SK-MEL-5 (cell line): ENCODE results near the gene SLC22A5. TPM values are rescaled to one million over a fixed set of nuclear protein-coding genes. Genes with fewer than 3 reads are reported as not detected.
"Not testable (repeated sequence)": the region's sequence is repeated elsewhere in the genome, so short reads cannot be mapped to it uniquely, and the experiment has no call there.

ENCODE experiments used
- DNase-seq: peaks from one replicate; pipeline ENCODE4 v3.0.0-alpha.2; 2016; ENCODE audit warnings: low read depth, low spot score
- in situ Hi-C: cut with HindIII; loops from 2 replicates; pipeline ENCODE4 v1.10.0; 2016; ENCODE audit warnings: low sequenced_read_pairs, high pct_unique_total_duplicates, low pct_unique_long_range_greater_than_20kb
- total RNA-seq: library from RNA; depleted of rRNA; stranded (reverse); fragments of >200 nt; shearing (Covaris generic); gene quantifications from 2 replicates; pipeline ENCODE4 v1.2.3, GENCODE V29; 2014

The SLC22A5 gene
- total RNA-seq, 1 experiment from 2014 or later = 2.8 TPM

DNA sequence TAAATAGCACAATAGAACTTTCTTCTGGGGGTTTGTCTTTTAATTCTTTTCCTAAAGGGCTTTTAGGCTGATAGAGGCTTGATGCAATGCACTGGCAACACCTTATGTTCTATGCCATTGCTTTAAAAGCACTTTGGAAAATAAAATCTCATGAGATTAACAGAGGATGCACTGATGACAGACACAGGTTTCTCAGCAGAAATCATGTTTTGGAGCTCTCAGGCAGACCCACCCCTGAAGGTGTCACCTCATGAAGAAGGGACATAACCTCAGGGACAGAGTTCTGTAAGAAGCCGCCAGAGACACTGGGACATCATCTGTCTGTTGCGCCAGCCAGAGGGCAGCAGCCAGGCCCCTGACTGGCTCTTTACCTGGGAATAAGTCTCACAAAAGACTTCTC, 27.7 kb downstream of the SLC22A5 start:
- in situ Hi-C loops = no loop called here
- no peak for DNase-seq

DNA sequence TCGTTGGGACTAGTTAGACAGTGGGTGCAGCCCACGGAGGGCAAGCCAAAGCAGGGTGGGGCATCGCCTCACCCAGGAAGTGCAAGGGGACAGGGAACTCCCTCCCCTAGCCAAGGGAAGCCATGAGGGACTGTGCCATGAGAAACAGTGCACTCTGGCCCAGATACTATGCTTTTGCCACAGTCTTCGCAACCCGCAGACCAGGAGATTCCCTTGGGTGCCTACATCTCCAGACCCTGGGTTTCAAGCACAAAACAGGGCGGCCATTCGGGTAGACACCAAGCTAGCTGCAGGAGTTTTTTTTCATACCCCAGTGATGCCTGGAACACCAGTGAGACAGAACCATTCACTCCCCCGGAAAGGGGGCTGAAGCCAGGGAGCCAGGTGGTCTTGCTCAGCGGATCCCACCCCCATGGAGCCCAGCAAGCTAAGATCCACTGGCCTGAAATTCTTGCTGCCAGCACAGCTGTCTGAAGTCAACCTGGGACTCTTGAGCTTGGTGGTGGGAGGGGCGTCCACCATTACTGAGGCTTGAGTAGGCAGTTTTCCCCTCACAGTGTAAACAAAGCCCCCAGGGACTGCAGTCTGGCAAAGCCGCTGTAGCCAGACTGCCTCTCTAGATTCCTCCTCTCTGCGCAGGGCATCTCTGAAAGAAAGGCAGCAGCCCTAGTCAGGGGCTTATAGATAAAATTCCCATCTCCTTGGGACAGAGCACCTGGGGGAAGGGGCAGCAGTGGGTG, 28.6 kb downstream of the SLC22A5 start:
- in situ Hi-C loops, DNase-seq: not testable (repeated sequence)

DNA sequence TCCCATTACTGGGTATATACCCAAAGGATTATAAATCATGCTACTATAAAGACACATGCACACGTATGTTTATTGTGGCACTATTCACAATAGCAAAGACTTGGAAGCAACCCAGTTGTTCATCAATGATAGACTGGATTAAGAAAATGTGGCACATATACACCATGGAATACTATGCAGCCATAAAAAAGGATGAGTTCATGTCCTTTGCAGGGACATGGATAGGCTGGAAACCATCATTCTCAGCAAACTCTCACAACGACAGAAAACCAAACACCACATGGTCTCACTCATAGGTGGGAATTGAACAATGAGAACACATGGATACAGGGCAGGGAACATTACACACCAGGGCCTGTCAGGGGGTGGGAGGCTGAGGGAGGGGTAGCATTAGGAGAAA, 34.5 kb downstream of the SLC22A5 start:
- in situ Hi-C loops, DNase-seq: not testable (repeated sequence)

DNA sequence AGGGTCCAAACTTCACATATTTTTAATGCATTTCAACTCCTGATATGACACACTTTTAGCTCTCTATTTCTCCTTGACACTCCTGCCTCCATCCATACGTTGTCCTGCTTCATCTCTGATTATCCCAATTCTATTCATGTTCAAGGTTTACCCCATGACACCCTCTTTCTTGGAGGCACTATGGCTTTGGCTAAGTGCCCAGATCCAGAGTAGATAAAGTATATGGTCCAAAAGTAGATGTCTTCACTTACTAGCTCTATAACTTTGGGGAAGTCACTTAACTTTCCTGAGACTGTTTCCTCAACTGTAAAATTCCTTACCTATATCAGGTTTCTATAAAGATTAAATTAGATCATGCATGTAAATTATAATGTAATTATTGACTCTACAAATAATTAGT, 36.1 kb downstream of the SLC22A5 start:
- in situ Hi-C loops = no loop called here
- no peak for DNase-seq

DNA sequence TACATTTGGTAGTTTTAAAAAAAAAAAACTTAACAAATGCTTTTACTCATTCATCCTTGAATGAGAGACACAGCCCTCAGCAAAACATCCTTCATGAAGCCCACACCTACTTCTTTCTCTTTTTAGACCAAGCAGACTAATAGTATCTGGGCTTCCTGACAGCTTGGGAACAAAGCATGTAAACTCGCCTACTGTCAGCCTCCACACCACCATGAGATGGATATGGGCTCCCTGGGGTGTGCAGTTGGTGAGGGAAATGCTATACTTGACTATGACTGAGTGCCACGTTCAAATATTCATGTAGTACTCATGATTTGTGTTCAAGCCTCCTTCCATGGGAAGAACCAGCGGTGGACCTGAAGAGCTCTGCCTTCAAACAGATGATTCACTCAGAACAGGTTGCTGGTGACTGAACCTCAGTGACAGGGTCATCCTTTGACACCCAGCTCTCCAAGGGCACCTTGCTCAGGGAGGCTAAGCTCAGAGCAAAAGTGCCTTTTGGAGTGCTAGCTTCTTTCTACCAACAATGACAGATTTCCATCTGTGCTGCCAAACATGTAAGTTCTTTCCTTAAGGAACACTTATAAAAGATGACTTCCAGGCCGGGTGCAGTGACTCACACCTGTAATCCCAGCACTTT, 36.8 kb downstream of the SLC22A5 start:
- in situ Hi-C loops = no loop called here
- DNase-seq = no peak

DNA sequence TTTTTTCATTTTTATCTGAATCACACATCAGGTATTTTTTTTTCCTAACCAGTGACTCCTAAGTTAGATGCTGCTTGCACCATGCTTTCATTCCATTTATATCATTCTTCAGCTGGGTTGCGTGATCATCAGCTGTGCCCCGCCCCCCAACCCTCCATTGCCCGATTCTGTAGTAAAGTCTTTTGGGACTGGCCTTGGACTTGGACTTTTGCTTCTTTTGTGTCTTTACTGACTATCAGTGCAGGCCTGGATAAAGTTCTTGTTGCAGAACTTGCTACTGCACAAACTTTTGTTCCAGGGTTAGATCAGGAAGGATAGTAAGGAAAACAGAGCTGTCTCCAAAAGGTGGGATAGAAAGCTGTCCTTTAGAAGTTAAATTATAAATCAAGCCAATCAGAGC, 38.5 kb downstream of the SLC22A5 start:
- no peak for DNase-seq
- in situ Hi-C loops = no loop called here

DNA sequence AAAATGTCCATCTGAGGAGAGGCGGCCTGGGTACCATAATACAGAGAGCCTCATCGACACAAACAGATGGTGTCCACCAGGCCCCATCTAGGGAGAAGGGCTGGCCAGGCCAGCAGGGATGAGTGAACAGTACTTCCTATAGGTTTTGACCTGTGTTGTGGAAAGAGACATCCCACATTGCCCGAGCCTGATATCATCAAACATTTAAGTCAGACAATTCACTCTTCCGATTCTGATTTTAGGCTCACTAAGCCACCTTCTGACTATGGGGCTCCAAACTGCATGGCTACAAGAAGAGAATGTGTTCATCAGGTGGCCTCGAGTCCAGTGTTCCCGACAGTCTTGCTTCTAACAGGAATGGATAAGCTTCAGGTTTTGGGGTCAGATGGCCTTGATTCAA, 38.9 kb downstream of the SLC22A5 start:
- no peak for DNase-seq

DNA sequence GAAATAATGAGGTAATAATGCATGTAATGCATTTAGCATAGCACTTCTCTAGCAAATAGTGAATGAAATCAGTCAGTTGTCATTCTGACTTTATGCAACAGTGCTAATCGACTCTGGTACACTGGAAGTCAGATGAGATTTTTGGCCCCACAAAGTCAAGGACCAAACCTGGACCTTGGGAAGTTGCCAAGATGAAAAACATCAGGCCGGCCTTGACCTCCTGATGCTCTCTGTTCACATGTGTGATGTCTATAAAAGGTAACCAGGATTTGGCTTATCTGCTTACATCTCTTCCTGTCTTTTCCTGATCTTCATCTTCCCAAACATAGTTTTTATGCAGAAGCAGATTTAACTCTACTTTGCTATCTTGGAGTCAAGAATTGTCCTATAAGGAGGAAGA, 39.5 kb downstream of the SLC22A5 start:
- DNase-seq = no peak
- in situ Hi-C loops = no loop called here

More for the DNA sequence above, 38.9 kb downstream of the SLC22A5 start:
- in situ Hi-C loops = no loop called here

DNA sequence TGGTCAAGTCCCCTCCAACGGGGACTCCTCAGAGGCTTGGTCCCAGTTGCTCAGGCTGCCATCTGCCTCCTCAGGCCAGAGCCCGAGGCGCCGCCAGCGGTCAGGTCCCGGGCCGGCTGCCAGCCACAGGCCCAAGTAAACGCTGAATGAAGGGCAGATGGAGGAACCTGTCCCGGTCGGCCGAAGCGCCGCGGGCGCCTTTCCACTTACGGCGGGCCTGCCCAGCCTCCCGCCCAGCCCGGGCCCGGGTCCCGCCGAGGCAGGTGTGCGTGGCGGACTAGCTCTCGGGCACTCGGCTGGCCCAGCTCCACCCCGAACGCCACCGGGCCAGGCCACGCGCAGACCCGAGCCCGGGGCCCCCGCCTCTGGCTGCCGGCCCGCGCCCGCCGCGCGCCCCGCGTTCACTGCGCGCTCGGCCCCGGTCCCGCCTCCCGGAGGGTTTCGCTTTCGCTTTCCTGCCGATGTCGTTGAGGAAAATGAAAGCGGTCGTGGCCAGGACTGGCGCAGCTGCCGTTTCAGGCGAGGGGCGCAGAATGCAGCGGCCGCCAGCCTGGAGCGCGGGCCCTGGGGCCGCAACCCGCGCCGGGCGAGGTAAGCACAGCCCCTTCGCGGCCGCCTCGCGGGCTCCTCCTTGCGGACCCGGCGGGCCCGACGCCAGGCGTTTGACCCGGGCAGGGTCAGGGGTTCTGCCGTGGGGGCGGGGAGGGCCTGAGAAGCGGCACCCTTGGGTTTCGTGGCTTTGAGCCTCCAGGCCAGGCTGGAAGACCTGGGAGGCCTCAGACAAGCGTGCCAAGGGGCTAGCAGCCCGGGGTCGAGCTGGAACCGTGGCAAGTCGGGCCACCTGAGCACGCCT, 41.2 kb downstream of the SLC22A5 start:
- peak; percentile 70 for DNase-seq
- in situ Hi-C loops = no loop called here

DNA sequence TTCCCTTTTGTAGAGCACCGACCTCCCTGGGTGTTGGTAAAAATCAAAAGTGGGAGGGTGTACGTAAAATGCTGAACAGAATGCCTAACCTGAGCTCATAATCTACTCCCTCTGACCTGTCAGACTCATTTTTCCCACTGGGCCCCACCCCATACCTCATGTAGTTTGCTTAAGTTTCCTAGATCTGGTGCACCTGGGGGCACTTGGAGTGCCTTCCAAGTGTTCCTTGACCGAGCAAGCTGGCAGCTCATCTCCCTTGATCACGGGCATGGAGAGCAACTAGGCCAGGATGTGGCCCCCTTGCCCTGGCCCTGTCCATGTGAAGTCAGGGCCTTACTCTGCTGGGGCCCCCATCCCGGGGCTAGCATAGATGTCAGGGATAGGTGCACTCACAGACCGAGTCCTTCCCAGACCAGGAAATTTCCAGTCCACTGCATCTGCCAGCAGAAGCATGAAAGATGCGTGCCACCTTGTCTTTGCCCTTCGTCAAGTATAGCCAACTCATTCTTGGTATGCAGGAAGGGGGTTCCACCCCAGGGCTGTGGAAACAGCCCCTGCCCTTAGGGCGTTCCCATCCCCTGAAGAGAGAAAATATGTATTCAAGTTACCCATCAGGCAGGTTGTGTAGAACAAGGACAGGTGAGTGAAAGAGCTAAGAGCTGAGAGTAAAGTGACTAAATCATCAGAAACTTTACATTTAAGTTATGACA, 41.9 kb downstream of the SLC22A5 start:
- in situ Hi-C loops = no loop called here
- no peak for DNase-seq

DNA sequence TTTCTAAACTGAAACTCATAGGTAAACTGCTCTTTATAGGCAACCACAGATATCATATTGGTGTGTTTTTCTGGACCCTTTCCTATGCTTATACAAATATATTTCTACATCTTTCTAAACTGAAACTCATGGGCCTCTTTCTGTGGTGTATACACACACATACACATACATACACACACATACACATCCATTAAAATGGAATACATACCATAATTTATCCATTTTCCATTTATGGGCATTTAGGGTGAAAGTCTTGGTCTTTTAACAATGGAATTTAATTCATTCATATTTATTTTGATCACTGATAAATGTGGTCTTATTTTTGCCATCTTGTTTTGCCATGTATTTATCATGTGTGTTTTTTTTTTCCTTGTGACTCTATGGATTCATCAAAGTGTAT, 44.1 kb downstream of the SLC22A5 start:
- in situ Hi-C loops = no loop called here
- no peak for DNase-seq

DNA sequence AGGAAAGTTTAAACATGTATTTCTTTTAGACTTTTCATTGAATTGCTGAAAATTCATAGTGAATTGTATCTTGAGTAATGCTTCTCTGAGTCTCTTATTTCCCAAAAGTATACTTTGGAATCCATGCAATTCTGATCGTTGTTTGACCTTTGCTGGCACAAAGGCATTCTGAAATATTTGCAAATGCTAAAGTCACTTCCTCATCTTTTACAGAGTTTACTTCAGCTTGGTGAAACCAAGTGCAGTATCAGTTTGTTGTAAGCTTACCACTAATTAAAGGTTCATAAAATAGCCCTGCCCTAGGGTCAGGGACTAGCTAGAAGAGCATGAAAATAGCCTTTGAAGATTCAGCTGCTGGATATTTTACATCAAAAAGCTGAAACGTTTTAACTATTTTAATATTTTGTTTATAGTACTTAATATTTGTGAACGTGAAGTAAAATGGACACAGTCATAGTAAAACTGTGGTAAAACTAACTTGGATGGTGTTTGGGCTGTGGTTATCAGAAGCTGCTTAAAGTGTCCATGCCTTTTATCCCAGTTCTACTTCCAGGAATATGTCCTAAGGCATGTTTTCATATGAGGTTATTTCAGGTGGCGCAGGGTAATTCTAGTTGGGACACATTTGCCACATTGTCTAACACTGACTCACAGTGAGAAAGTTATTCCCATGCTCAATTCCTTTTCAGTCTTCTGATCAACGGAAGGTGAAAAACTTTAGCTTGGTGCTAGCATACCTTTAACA, 45.3 kb downstream of the SLC22A5 start:
- peak; percentile 37 for DNase-seq
- in situ Hi-C loops = no loop called here

DNA sequence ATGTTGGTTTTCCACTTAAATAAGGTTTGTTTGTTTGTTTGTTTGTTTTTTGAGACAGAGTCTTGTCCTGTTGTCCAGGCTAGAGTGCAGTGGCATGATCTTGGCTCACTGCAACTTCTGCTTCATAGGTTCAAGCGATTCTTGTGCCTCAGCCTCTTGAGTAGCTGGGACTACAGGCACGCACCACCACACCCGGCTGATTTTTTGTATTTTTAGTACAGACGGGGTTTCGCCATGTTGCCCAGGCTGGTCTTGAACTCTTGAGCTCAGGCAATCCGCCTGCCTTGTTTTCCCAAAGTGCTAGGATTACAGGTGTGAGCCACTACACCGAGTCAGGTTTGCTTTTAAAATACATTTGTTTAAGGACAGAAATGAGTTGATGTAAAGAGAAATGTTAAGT, 46.0 kb downstream of the SLC22A5 start:
- in situ Hi-C loops, DNase-seq: not testable (repeated sequence)

DNA sequence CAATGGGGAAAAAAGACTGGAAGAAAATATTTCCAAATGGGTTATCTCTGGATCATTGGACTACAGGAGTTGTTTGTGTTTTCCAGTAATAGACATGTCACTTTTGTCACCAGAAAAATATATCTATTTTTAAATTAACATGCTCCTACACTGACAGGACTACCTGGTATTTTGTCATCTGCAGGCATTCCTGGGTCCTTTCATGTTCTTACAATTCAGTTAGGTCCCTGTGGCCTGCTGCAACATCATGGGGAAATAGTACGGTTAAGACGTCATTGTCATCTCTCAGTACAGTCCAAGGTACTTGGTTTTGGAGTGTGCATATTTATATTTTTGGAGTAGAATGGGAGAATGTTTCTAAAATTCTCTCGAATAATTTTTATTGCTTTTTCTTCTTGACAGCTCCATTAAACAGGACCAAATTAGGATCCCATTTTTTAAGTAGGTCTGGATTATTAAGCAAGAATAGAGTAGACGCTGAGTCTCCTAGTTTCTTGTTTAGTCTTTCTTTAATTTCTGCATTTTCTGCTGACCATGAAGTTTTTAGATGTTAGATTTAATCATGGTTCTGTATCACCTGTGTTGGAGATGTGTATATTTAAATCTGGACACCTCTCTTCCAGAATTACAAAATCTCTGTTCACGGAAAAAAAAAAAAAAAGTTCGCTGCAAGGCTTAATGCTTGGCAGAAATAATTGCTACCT, 46.9 kb downstream of the SLC22A5 start:
- no peak for DNase-seq
- in situ Hi-C loops = no loop called here

DNA sequence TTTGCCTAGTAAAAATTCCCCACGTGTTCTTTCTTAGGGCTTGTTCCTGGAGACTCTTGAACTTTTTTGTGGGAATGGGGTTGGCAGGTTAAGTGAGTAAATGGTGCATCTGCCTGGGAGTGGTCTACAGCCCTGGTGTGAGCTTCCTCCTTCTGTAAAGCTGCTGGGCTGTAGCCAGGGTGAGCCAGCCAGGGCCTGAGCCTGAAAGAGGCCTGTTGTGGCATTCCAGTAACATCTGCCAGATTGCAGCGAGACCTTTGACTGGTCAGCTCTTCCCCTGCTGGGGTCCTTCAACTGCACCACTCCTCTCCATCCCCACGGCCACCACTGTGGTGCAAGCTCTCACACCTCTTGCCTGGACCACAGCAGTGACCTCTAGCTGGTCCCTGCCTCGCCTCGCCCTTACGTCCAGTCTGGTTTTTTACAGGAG, 47.5 kb downstream of the SLC22A5 start:
- in situ Hi-C loops = no loop called here
- no peak for DNase-seq

DNA sequence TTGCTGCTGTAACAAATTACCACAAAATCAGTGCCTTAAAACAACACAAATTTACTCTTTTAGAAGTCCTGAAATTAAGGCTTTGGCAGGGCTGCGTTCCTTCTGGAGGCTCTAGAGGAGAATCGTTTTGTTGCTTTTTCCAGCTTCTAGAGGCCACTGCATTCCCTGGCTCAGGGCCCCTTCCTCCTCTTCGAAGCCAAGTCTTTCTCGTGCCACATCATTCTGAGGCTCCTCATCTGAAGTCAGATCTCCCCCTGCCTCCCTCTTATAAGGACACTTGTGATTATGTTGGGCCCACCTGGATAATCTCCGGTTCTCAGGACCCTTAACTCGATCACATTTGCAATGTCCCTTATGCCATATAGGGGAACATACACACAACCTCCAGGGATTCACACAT, 48.0 kb downstream of the SLC22A5 start:
- in situ Hi-C loops = no loop called here
- no peak for DNase-seq
